ENCODE measurements around the gene DLG2.

DLG2 gene

DNA sequence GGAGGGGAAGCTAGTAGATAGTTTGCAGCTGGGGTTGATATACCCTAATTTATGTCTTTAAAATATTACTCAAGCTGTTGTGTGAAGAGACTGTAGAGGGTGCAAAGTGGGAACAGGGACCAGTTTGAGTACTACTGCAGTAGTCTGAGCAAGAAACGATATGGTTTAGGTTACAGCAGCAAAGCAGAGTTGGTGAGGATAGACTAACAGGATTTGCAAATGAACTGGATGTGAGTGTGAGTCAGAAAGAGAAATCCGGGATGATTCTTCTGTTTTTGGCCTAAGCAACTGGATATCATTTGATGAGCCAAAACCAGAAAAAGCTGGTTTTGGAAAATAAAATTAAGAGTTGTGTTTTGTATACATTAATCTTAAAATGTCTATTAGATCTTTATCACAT, 1591.5 kb downstream of the DLG2 start:
- no peak for DNase-seq

GRCh38 chr11:84034484-84034883, 1592.7 kb downstream of the DLG2 start:
- DNase-seq: no peak

DNA sequence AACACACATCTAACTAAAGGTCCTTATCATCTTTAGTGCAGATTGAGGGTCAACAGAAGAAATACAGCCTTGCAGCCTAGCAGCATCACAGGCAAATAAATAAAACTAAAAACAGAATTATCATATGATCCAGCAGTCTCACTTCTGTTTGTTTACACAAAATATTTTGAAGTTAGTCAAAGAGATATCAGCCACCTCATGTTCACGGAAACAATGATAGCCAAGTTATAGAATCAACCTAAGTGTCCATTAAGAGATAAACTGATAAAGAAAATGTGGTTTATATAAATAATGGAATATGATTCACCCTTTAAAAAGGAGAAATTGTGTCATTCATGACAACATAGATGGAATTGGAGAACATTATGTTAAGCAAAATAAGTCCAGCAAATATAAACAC, 1602.9 kb downstream of the DLG2 start:
- no peak for DNase-seq

GRCh38 chr11:84022695-84023094, 1604.4 kb downstream of the DLG2 start:
- no peak for DNase-seq

GRCh38 chr11:84022201-84022600, 1604.9 kb downstream of the DLG2 start:
- no peak for DNase-seq

- DNase-seq: no peak
These were observed 1605.9 kb downstream of the DLG2 start for GRCh38 chr11:84021291-84021690.

DNA sequence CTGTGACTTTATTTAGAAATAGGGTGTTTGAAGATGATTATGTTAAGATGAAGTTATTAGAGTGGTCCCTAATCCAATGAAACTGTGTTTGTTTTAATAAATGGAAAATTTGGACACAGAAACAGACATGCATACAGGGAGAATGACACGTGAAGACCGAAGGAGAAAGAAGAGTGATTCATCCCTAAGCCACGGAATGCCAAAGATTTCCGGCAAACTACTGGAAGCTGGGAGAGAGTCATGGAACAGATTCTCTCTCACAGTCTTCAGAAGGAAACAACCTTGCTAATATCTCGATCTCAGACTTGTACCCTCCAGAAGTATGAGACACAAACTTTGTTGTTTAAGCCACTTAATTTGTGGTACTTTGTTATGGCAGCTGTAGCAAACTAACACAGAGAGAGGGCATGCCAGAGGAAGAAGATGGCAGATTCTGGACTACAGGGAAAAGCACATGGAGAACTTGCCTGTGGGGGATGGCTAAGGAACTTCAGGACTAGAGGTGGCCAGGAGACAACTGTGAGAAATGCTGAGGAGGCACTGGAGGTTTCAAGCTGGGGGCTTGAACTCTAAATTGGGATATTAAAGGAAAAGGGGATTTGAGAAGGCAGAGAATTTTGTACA, 1607.5 kb downstream of the DLG2 start:
- no peak for DNase-seq

GRCh38 chr11:84014539-84014938, 1612.6 kb downstream of the DLG2 start:
- no peak for DNase-seq

DNA sequence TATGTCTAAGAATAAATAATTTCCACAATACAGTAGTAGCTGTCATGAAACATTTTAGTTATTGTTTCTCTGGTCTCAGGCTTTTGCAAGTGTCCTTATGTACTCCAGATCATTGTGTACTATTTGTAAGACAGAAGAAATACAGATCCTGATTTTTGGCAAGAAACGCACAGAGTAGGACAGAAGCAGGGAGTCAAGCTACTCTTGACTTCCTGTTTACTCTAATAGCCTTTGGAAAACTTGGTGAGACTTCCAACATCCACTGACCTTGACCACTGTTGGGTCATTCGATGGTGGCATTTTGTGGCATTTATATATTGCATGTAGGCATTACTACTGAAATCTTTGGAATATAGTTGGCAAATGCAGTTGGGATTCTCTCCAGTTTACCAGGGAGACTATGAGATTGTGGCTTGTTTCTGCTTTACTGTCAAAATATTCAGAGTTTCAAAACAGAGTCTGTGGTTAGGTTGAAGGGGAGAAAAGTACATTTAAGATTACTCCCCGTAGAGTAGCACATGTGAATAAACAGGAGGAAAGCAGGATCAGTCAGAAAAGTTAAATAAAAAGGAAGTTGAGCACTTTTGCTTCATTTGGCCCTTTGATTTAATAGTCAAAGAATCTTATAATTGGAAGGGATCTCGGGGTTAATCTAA, 1614.8 kb downstream of the DLG2 start:
- DNase-seq: no peak

DNA sequence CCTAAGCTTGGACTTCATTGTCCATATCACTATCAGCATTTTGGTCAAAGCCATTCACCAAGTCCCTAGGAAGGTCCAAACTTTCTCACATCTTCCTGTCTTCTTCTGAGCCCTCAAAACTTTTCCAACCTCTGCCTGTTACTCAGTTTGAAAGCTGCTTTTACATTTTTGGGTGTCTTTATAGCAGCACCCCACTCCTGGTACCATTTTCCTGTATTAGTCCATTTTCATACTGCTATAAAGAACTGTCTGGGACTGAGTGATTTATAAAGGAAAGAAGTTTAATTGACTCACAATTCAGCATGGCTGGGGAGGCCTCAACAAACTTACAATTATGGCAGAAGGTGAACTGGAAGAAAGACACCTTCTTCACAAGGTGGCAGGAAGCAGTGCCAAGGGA, 1624.0 kb downstream of the DLG2 start:
- no peak for DNase-seq

DNA sequence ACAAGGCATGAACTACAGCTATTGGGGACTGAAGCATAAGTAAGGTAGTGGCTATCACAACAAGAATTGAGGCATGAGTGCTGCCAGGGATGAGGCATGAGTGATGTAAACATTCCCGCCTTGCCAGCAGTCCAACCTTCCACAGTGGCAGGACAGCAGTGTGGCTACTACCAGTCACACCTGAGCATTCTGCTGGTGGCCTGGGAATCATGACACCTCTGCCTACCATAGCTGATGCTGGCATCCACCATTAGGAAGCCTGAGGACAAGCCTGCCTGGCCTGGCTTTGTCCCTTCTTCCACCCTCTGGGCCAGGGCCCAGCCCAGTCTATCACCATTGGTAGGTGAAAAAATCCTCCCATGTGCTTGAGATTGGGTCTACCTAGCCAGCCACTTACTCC, 1628.2 kb downstream of the DLG2 start:
- no peak for DNase-seq

DNA sequence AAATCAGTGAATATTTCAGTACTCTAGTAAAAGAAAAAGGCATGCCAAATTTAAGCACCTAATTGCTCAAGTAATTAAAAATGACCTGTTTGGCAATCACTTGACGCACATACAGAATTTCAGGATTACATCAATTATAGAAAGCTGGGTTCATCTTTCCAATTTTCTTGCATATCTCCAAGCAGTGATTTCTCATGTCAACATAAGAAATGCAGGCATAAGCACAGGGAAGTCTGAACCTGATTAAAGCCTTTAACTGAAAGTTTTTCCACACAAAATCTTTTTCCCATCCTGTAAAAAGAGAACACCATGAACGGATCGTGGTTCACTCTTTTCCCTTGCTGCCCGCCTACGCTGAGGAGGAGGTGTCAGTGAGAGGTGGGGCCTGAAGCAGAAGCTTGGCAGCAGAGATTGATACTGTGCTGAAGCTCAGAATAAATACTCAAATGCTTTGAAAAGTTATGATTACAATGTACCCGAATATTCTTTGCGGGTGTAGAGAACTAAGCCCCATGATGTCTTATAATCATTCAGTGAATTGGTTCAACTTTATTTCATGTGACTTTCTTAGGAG, 1636.9 kb downstream of the DLG2 start:
- no peak for DNase-seq

GRCh38 chr11:83982825-83983224, 1644.3 kb downstream of the DLG2 start:
- no peak for DNase-seq

DNA sequence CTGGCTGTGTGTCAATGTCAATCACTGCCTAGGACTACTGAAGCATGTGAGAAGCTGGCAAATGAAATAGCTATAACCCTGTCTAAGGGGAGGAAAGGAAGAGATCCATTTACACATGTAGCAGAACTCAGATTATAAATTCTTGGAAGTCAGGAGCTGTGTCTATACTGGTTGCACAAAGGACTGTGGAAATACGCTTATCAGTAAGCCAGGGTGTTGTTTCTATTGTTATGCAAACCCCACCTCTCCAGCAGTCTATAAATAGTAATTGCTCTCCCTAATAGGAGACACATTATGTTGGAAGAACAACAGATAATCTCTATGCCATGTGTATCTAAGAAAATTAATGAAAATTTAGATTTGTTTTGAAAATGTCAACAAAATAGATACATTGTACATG, 1647.6 kb downstream of the DLG2 start:
- no peak for DNase-seq

DNA sequence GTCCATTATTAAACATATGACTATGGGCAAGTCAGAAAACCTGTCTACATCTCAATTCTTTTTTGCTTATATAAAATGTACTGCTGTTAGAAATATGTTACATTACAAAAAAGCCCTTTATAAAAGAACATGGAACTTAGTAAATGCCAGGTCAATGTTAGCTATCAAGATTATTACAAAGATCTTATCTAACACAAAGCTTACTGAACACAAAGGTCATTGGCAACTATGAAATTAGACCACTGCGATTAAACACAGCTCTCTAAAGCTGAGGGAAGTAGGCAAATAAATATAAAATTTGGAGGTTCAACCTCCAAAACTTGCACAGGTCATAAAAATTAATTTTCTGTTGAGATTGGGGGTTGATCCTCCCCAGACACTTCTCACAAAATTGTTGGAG, 1648.2 kb downstream of the DLG2 start:
- DNase-seq: no peak

- no peak for DNase-seq
These were observed 1651.1 kb downstream of the DLG2 start for GRCh38 chr11:83976086-83976485.

DNA sequence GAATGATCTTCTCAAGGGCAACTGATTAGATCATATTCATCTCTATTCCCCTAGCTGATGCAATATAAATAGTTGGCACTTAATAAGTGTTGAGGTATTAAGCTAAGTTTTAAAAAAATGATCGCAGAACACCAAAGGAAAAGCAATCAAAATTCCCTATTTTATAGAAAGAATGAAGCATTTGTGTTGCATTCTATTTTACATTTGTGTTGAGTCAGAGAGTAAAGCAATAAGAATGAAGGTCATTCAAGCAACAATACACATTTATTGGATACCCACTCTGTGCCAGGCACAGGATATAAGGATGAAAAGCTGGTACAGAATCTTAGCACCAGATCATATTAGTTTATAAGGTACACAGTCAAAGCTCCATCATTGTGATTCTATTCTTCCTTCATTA, 1654.6 kb downstream of the DLG2 start:
- DNase-seq: no peak

DNA sequence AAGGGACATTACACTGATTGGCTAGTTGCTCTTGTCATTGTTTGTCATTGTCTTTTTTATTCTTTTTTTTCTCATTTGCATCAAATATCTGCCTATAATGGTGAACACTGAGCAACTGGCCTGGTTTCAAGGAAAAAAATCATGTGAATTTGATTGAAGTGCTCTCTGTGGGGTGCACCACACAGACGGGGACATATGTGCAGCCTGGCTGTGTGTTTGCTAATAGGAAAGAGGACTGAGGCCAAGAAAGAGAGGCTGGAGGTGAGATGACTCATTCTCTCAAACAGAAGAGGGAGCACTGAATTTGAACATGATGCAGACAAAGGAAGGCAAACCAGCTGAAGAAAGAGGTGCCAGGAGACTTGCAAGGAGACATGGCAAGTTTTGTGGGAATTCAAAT, 1656.1 kb downstream of the DLG2 start:
- DNase-seq: no peak

DNA sequence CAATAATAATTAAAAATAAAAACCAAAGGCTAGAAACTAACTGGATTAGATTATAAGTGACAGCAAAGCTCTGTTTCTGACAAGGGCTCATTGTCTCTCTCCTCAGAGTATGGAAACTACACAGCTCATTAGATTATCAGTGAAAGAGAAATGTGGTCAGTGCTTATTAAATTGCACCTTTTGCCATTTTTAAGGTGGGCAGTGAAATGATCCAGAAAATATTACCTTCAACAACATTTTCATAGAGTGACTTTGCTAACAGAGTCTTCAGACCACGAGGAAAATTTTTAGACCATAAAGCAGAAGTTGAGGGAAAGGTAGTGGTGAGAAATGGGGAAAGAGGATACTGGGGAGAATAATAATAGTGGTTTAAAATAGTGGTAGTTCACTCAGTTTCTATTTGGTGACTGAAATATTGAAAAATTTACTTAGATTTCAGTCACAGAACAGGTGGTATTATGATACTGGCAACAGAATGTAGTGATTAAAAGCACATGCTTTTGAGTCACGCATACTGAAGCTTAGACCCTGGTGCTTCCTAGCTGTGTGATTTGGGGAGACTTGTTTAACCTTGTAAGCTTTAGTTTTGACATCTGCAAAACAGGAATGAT, 1657.0 kb downstream of the DLG2 start:
- DNase-seq: no peak

DNA sequence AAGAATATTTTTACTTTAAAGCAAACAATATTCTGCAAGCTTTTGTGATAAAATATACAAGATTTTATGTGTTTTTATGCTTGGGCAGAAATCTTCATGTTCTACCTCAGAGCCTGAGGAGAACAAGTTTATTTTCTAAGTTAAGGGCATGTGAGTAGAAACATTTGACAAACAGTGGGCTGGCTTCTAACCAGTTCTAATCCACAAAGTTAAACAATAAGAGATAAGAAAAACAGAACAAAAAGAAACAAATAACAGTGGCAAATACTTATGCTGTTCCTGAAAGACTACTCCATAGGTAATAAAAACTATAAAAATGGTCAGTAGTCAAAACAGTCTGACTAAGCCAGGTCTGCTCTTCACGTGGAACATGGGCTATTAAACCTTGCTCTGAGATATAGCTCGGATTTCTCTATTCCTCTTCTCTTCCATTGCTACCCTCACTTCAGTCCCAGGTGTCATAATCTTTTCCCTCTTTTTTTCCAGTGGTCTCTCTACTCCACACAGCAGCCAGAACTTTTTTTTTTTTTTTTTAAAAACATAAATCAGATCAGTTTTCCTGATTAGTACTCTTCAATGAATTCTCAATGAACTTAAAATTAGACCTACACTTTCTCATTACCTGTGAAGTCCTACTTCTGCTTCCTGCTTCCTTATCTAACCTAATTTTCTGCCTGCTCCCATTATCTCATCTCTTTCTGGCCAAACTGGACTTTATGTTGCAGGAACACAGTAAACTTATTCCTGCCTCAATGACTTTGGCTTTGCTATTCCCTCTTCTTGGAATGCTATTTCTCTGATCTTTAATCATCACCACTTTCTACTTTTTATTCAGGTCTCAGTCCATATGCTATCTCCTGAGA, 1669.9 kb downstream of the DLG2 start:
- DNase-seq: no peak

DNA sequence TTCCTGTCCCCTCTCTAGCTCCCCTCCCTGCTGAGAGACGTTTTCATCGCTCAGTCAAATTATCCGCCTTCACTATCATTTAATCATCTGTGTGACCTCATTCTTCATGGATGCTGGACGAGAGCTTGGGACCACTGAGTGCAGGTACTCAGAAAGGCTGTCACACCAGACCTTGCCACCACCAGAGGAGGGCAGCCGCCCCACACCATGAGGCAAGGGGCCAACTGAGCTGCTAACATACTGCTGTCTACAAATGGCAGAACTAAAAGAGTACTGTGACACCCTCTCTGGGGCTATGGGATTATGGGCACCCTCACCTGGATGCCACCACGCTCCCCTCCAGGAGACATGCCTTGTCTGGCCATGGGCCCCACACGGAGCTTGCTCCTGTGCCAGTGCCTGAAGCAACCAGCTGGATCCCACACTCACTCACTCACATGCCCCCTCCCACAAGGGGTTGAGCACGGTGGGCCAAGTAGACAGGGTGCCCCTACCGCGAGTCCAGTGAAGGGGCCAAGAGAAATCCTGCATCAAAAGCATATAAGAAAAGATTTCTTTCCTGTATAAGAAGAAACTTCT, 1670.9 kb downstream of the DLG2 start:
- no peak for DNase-seq

GRCh38 chr11:83954780-83955179, 1672.4 kb downstream of the DLG2 start:
- no peak for DNase-seq

DNA sequence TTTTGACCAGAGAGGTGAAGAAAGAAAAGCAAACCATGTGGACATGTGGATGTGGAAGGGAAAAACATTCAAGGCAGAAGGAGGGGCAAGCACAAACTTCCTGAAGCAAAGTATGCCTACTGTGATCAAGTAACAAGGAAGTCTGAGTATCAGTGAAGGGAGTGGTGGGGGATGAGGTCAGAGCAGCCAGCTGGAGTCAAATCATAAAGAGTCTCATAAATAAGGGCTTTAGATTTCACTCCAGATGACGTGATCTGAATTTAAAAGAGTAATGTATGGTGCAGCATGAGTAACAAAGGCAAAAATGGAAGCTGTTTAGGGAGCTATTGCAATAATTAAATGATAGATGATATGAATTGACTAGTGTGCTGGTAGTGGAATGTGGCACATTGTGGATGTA, 1675.6 kb downstream of the DLG2 start:
- DNase-seq: no peak

Measured in cerebellar nuclear complex (tissue), 1 donor.